ENCODE data around the gene PICALM. TPM values are rescaled to one million over a fixed set of nuclear protein-coding genes. Genes with fewer than 3 reads are reported as not detected.

PICALM gene
- total RNA-seq, 1 donor from 2014 or later = 125 TPM

Other genes starting within 250 kb of the PICALM start
- not detected for gene CCDC83, start 213.7 kb downstream of the PICALM start, total RNA-seq (ENCODE audit: unreplicated experiment)
- 18.5 TPM for gene EED, start 175.7 kb upstream of the PICALM start, total RNA-seq (ENCODE audit: unreplicated experiment)
- 36.7 TPM for gene HIKESHI, start 233.2 kb upstream of the PICALM start, total RNA-seq (ENCODE audit: unreplicated experiment)